HepG2 (cell line): ENCODE results near the gene HOXA6. TPM values are rescaled to one million over a fixed set of nuclear protein-coding genes. Genes with fewer than 3 reads are reported as not detected.

Source experiments
- BCL6 ChIP-seq: IDR thresholded peaks from 2 replicates; pipeline ENCODE4 v1.6.1; 2016; ENCODE audit warnings: missing genetic modification reagents, missing compliant biosample characterization
- DMAP1 ChIP-seq: IDR thresholded peaks from 2 replicates; pipeline ENCODE4 v1.6.1; 2016
- E2F1 ChIP-seq: sonication (generic); formaldehyde crosslinking; IDR thresholded peaks from 2 replicates; pipeline ENCODE4 v1.5.0; 2020; ENCODE audit warnings: missing genetic modification reagents
- FOXK2 ChIP-seq: fragments of 450-650 bp; IDR thresholded peaks from 2 replicates; pipeline ENCODE4 v1.6.1; 2016
- GABPA ChIP-seq, 2 experiments: IDR thresholded peaks; 2 replicates each; pipeline ENCODE4 v1.6.1; 2011 to 2016; ENCODE audit warnings: low read depth in 2 of 2, low read length in 1 of 2, missing biosample characterization in 1 of 2, missing genetic modification characterization in 1 of 2
- GTF3A ChIP-seq: sonication (generic); formaldehyde crosslinking; conservative IDR thresholded peaks from 2 replicates; pipeline ENCODE4 v1.4.0; 2020; ENCODE audit warnings: mild to moderate bottlenecking, missing genetic modification reagents
- HMG20A ChIP-seq: IDR thresholded peaks from 2 replicates; pipeline ENCODE4 v1.6.1; 2016; ENCODE audit warnings: borderline replicate concordance
- HNRNPLL ChIP-seq: fragments of 200-400 bp; formaldehyde crosslinking; IDR thresholded peaks from 2 replicates; pipeline ENCODE4 v1.6.1; 2017; ENCODE audit warnings: mild to moderate bottlenecking, low read depth, low read length; ENCODE audit not compliant: poor library complexity, severe bottlenecking
- JUNB ChIP-seq: sonication (generic); formaldehyde crosslinking; IDR thresholded peaks from 2 replicates; pipeline ENCODE4 v1.8.0; 2022; ENCODE audit warnings: missing genetic modification reagents, mild to moderate bottlenecking, borderline replicate concordance
- NBN ChIP-seq: fragments of 450-650 bp; conservative IDR thresholded peaks from 2 replicates; pipeline ENCODE4 v1.6.1; 2017
- NR2F2 ChIP-seq: IDR thresholded peaks from 2 replicates; pipeline ENCODE4 v1.6.1; 2012; ENCODE audit warnings: low read depth, inconsistent platforms, borderline replicate concordance
- PITX1 ChIP-seq: sonication (generic); formaldehyde crosslinking; IDR thresholded peaks from 2 replicates; pipeline ENCODE4 v1.5.1; 2020; ENCODE audit warnings: mild to moderate bottlenecking, missing genetic modification reagents
- RBM22 ChIP-seq: fragments of 200-400 bp; formaldehyde crosslinking; optimal IDR thresholded peaks from 2 replicates; pipeline ENCODE3; 2017; ENCODE audit warnings: mild to moderate bottlenecking, low read length, moderate library complexity
- ZBED4 ChIP-seq: sonication (generic); formaldehyde crosslinking; IDR thresholded peaks from 2 replicates; pipeline ENCODE4 v1.4.0; 2020; ENCODE audit warnings: missing genetic modification reagents, borderline replicate concordance
- ZNF282 ChIP-seq: fragments of 450-650 bp; IDR thresholded peaks from 2 replicates; pipeline ENCODE4 v1.6.1; 2018; ENCODE audit not compliant: partially characterized antibody
- ZNF331 ChIP-seq: sonication (generic); formaldehyde crosslinking; IDR thresholded peaks from 2 replicates; pipeline ENCODE4 v1.4.0; 2020; ENCODE audit warnings: missing genetic modification reagents
- ZNF574 ChIP-seq: sonication (generic); formaldehyde crosslinking; IDR thresholded peaks from 2 replicates; pipeline ENCODE4 v1.4.0; 2020; ENCODE audit warnings: missing genetic modification reagents
- ZNF687 ChIP-seq: sonication (generic); formaldehyde crosslinking; IDR thresholded peaks from 2 replicates; pipeline ENCODE4 v1.5.1; 2020; ENCODE audit warnings: mild to moderate bottlenecking, missing genetic modification reagents, moderate library complexity
- ZNF777 ChIP-seq: sonication (generic); formaldehyde crosslinking; IDR thresholded peaks from 2 replicates; pipeline ENCODE4 v1.4.0; 2020; ENCODE audit warnings: missing genetic modification reagents
- polyA plus RNA-seq, 8 experiments: library from polyadenylated mRNA; depleted of rRNA in 3 of 8; stranded (reverse) in 7 of 8; unstranded in 1 of 8; fragments of >200 nt; fragmentation: Illumina TruSeq in 4 of 8; extraction: Trizol in 4 of 8; gene quantifications; 2 replicates each; pipeline versions ENCODE4 v1.2.1 to v1.2.3, GENCODE V29; 2011 to 2016; ENCODE audit warnings: low read depth in 4 of 8, missing spikeins in 1 of 8, mixed read lengths in 1 of 8; ENCODE audit not compliant: insufficient read depth in 1 of 8
- total RNA-seq, 5 experiments: library from RNA; depleted of rRNA; stranded (reverse); fragments of >200 nt; fragmentation: Illumina TruSeq; extraction: Trizol; gene quantifications; 2 replicates each; pipeline ENCODE4 v1.2.3, GENCODE V29; 2016; ENCODE audit warnings: low read depth in 1 of 5

HOXA6 gene
- total and polyA plus RNA-seq, 2 of the 13 experiments (the other 11 are each of a cell fraction or from before 2014, with no cell fraction given), result 1.3 to 1.5 TPM

GRCh38 chr7:27184337-27185012 is 36.9 kb upstream of the HOXA6 start (continued):
- TF ChIP-seq ZBED4 (no peak), NR2F2 (no peak), RBM22 (no peak), HNRNPLL (peak; percentile 61), NBN (no peak), HMG20A (no peak), FOXK2 (no peak), PITX1 (CRISPR knock-in tag) (no peak), ZNF331 (CRISPR knock-in tag) (no peak), ZNF777 (CRISPR knock-in tag) (peak; percentile 61), ZNF574 (CRISPR knock-in tag) (no peak), BCL6 (0 out of 2 replicates have a peak, but pooled peaks have one; percentile 4), GABPA (IDR thresholded peaks at IDR 0.05; ENCODE audit: low read depth, low read length) (no peak), GABPA (CRISPR knock-in tag; IDR thresholded peaks at IDR 0.05; ENCODE audit: low read depth) (no peak), JUNB (CRISPR knock-in tag) (no peak), DMAP1 (no peak), ZNF687 (CRISPR knock-in tag) (0 out of 2 replicates have a peak, but pooled peaks have one; percentile 7), E2F1 (no peak), ZNF282 (no peak), GTF3A (CRISPR knock-in tag) (no peak)
